Tibial nerve (tissue), 3 donors: ENCODE measurements around the gene DFFA.

ENCODE experiments used
- POLR2A ChIP-seq, 2 donors: fragments of 450-650 bp; IDR thresholded peaks; one replicate each; pipeline ENCODE4 v1.6.1; 2017; ENCODE audit warnings: antibody characterized with exemption in 2 of 2, mild to moderate bottlenecking in 2 of 2, moderate library complexity in 2 of 2
- TF ChIP-seq, protein P1 (sequence below), 5 experiments: fragments of 200-600 bp in 3 of 5; fragments of 450-650 bp in 2 of 5; sonication (generic) in 3 of 5; IDR thresholded peaks; one replicate each; pipeline ENCODE4 v1.5.1; 2016 to 2019; ENCODE audit warnings: antibody characterized with exemption in 5 of 5, mild to moderate bottlenecking in 3 of 5, moderate library complexity in 2 of 5

DNA sequence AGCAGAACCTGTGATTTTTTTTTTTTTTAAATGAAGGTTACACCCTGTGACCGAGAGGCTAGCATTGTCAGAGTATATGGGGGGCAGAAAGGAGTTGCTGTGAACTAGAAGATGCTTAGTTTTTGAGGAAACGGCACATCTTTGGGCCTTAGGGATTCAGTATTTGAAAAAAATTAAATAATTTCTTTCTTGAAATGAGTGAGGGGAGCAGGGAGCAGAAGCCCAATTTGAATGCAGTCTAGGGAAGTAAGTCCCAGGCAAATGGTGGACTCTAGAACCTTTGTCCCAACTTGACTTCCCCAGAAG, 45.3 kb upstream of the DFFA start:
- no peak for TF ChIP-seq POLR2A (IDR thresholded peaks at IDR 0.05)
- TF ChIP-seq, protein P1, sequence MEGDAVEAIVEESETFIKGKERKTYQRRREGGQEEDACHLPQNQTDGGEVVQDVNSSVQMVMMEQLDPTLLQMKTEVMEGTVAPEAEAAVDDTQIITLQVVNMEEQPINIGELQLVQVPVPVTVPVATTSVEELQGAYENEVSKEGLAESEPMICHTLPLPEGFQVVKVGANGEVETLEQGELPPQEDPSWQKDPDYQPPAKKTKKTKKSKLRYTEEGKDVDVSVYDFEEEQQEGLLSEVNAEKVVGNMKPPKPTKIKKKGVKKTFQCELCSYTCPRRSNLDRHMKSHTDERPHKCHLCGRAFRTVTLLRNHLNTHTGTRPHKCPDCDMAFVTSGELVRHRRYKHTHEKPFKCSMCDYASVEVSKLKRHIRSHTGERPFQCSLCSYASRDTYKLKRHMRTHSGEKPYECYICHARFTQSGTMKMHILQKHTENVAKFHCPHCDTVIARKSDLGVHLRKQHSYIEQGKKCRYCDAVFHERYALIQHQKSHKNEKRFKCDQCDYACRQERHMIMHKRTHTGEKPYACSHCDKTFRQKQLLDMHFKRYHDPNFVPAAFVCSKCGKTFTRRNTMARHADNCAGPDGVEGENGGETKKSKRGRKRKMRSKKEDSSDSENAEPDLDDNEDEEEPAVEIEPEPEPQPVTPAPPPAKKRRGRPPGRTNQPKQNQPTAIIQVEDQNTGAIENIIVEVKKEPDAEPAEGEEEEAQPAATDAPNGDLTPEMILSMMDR (IDR thresholded peaks at IDR 0.05), result no peak
